ENCODE data around the gene LIF.

DNA sequence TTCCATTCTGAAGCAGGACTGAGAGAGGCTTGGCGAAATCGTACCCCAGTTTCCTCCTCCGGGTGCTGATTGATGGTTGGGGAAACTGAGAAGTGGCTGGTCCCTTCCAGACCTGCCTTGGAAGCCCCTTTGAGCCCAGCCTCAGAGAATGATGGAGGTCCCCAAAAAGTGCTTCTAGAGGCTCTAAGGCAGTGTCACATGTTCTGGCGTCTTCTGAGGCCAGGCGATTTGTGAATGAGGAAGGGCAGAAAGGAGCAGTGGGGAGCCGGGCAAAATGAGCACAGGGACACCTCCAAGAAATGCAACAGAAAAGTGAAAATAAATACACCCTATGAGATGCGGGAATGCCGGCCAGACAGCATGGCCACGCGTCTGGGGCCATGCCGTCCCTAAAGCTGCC lies 1.0 kb upstream of the LIF start:
- no peak for TF ChIP-seq ZC3H10 (CRISPR knock-in tag; IDR thresholded peaks at IDR 0.05)
- TF ChIP-seq ZNF70 (CRISPR knock-in tag; IDR thresholded peaks at IDR 0.05) = no peak
- no peak for TF ChIP-seq ESRRG (CRISPR knock-in tag; IDR thresholded peaks at IDR 0.05)
- no peak for TF ChIP-seq PATZ1 (CRISPR knock-in tag; IDR thresholded peaks at IDR 0.05; ENCODE audit: borderline replicate concordance)
- no peak for TF ChIP-seq OSR1 (CRISPR knock-in tag; IDR thresholded peaks at IDR 0.05)
- no peak for TF ChIP-seq ARNTL (CRISPR knock-in tag; IDR thresholded peaks at IDR 0.05; ENCODE audit: borderline replicate concordance, low read depth)
- TF ChIP-seq, protein P1, sequence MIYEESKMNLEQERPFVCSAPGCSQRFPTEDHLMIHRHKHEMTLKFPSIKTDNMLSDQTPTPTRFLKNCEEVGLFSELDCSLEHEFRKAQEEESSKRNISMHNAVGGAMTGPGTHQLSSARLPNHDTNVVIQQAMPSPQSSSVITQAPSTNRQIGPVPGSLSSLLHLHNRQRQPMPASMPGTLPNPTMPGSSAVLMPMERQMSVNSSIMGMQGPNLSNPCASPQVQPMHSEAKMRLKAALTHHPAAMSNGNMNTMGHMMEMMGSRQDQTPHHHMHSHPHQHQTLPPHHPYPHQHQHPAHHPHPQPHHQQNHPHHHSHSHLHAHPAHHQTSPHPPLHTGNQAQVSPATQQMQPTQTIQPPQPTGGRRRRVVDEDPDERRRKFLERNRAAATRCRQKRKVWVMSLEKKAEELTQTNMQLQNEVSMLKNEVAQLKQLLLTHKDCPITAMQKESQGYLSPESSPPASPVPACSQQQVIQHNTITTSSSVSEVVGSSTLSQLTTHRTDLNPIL (CRISPR knock-in tag; IDR thresholded peaks at IDR 0.05; ENCODE audit: low read depth) = no peak

Data from SK-N-SH treated with all-trans-retinoic acid at 6 μM for 48 hours (cell line).